HG03196 (cell line): ENCODE results near the gene SLC25A33.

ENCODE experiments used
- ATAC-seq: cut with Tn5 transposase; IDR thresholded peaks from one replicate; pipeline ENCODE4 v1.9.1; 2021; ENCODE audit not compliant: unreplicated experiment

The SLC25A33 gene

GRCh38 chr1:9600861-9601834, 61.9 kb downstream of the SLC25A33 start:
- no peak for ATAC-seq

GRCh38 chr1:9601942-9602793, 62.9 kb downstream of the SLC25A33 start:
- ATAC-seq = no peak

DNA sequence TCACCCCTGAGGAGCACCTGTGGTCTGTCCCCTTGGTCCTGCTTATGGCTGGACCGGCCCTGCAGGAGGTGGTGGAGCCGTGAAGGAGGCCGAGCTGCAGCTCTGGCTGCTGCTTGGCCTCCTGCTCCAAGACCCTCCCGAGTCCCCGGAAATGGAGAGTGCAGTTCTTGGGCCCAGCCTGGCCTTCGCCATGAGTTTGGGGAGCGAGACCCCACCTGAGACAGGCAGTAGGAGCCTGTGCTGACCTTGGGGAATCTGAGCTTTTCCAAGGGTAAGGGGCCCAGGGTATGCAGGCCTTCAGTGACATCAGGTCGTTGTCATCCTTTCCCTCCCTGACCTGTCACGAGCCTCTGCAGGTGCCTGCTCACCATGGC, 63.5 kb downstream of the SLC25A33 start:
- ATAC-seq = no peak

- ATAC-seq = no peak
These were observed 64.0 kb downstream of the SLC25A33 start for GRCh38 chr1:9603307-9603706.

DNA sequence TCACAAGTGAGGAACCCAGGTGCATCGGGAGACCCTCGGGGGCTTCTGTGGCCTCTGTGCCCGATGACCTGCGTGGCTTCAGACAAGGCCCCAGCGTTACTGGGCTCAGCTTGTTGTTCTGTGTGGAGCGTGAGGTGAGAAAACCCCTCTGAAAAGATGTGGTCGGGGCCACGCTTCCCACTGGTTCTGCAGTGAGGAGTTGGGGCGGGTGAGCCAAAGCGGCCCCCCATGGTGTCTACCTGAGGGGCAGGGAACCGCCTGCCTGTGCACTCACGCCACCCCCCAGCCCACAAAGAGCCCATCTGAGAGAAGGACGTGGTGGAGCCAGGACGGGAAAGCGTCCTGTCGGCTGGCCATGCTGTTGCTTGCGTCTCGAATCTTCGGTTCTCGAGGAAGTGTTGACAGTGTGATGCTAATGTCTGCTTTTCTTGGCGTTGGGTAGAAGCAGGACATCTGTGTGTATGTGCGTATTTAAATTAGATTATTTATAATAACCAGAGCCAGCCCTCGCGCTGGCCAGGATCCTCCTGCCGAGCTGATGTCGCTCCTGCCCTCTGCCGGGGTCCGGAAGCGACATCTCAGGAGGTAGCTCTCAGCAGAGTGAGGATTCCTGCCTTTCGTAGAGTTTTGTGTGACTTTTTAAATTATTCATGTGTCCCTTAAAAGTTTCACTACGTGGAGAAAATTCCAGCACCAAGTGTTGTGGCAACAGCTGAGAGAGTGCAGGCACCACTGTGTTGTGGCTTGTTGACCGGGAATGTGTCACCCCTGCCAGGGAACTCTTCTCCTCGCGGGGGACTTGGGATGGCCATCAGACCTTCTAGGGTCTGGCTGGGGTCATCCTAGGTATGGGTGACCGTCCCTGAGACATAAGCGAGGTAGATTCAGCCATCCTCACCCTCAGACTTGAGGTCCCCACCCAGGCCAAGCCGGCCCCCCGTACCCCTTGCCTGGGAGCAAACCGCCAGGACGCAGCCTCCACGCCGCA, 64.8 kb downstream of the SLC25A33 start:
- no peak for ATAC-seq

- no peak for ATAC-seq
These were observed 65.6 kb downstream of the SLC25A33 start for GRCh38 chr1:9604836-9605235.

- no peak for ATAC-seq
These were observed 66.7 kb downstream of the SLC25A33 start for GRCh38 chr1:9605946-9606455.

DNA sequence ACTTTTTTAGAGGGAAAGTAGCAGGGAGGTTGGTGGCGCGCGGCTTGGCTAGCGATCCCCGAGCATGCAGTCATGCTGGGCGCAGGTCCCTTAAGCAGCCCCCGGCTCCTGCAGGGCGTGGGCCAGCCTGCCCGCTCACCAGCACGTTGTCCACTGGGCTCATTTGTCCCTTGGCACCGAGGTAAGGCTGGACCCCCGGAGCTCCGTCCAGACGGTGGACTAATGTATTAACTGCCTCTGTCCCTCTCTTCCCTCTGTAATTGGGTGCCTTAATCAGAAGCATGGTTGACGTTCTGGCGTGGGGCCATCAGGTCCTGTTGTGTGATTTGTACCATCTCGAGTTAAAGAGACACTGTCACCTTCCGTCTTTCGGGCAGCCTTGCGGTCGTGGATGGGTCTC, 67.2 kb downstream of the SLC25A33 start:
- ATAC-seq = no peak

DNA sequence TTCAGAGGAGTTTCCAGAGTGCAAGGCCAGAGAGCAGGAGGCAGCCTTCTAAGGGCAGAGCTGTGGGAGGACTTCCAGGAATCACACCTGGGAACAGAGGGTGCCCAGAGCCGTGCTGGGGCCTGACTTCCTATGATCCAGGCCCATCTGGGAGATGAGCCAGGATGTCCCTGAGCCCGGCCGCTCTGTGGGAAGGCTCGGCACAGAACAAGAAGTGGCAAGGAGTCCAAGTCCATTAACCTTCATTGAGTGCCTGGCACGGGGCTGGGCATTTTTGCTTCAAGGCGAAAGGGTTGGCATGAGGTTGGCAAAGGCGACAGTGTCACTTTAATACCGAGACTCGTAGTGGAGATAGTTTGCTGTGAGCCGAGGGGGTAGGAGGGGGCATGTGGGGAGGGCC, 67.7 kb downstream of the SLC25A33 start:
- ATAC-seq = no peak

DNA sequence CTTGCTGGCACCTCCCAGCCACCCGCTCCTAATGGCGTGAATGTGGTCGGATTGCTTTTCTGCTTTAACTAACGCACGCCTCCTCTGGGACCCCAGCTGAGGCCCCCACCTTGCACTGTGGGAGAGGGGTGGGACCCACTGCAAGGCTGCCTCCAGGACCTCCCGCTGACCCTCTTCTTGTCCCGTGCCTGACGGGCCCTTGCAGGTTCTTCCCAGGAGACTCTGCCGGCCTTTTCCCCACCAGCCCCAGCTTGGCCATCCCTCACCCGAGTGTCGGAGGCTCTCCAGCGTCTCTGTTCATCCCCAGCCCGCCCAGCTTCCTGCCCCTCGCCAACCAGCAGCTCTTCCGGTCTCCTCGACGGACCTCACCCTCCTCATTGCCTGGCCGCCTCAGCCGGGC, 68.1 kb downstream of the SLC25A33 start:
- no peak for ATAC-seq

DNA sequence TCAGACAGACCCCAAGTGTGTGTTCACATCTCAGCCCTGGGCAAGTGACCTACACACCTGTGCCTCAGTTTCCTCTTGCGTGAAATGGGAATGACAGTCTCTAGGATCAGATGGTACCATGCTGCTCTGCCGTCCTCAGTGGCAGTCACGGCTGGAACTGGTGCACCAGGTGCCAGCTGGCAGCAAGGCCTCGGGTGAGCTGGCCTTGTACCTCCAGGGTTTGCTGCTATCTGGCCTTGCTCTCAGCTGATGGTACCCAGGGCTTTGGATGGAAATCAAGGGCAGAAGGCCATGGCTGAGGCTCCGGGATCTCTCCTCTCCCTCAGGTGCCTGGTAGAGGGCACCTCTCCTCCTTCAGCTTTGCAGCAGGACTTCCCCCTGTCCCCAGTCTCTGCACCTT, 70.7 kb downstream of the SLC25A33 start:
- ATAC-seq = no peak

- ATAC-seq = no peak
These were observed 71.3 kb downstream of the SLC25A33 start for GRCh38 chr1:9610548-9610947.

GRCh38 chr1:9611716-9612115, 72.5 kb downstream of the SLC25A33 start:
- ATAC-seq = no peak

GRCh38 chr1:9612162-9612845, 73.0 kb downstream of the SLC25A33 start:
- ATAC-seq = no peak

DNA sequence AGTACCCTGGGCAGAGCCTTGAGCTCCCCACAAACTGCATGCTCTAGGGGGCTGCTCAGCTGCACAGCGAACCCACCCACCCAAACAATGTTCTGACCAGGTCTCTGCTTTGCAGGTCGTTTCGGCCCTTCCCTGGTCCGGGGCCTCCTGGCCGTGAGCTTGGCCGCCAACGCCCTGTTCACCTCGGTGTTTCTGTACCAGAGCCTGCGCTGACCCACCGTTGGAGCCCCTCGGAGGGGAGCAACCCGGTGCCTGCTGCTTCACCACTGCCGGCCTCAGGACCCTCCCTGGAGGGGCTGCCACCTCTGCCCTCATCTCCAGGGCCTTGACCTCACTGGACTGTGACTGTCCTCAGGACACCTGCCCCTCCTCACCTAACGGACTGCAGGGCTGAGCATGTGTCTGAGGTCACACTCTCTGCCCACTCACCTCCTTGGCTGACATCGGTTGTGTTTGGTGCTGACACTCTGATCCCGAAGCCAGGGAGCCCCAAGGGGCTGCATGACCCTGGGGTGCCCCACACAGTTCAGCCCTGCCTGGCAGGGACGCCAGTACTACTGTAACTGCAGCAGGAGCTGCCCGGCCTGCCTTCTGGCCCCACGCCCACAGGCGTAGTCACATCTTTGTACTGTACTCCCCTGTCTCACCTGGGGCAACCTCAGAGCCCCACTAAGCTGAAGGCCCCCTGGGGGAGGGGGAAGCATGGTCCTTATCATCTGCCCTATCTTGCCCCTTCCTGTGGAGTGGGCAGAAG, 73.8 kb downstream of the SLC25A33 start:
- no peak for ATAC-seq

DNA sequence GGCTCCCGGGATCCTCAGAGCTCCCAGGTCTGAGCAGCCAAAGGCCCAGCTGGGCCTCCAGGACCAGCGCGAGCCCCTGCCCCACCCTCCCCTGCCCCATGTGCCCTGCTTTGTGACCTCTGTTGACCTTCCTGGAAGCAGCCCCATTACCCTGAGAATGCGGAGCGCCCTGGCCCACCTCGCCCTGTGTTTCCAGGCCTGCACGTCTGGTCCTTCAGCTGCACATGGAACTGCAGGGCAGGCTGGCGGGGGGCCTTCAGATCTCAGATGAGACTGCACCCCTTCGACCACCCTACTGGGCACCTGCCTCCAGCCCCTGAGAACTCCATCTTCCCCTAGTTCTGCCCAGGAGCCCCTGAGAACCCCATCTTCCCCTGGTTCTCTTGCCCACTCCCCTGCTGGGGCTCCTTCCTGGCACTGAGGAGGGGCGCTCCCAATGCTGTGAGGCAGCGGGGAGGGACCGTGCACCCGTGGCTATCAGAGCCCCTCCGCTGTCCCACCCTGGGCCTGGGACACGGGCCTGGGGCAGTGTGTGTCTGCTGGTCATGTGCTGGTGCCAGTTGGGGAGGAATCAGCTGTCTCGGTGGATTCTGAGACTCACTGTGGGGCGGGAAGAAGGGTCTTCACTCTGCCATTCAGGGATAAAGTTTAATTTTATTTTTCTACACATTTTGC, 74.5 kb downstream of the SLC25A33 start:
- no peak for ATAC-seq

- ATAC-seq = no peak
These were observed 76.2 kb downstream of the SLC25A33 start for GRCh38 chr1:9615316-9616063.
